Large intestine (tissue), 3 donors: ENCODE data around the gene PKD2L2. TPM values are rescaled to one million over a fixed set of nuclear protein-coding genes. Genes with fewer than 3 reads are reported as not detected.
A peak's percentile ranks its signal among the peaks of the same experiment; 100 is the strongest.
"Not testable (repeated sequence)": the region's sequence is repeated elsewhere in the genome, so short reads cannot be mapped to it uniquely, and the experiment has no call there.

Experiments used
- DNase-seq, 2 donors: peaks; one replicate each; pipeline versions ENCODE4 v3.0.0 to v3.0.0-alpha.2; 2013
- H3K27ac ChIP-seq: one replicate; pipeline ENCODE4 v1.5.1; 2013; ENCODE audit warnings: low read length
- H3K27me3 ChIP-seq: 2 replicates; pipeline ENCODE4 v1.6.1; 2013; ENCODE audit warnings: low read length; ENCODE audit not compliant: control insufficient read depth, insufficient read depth
- H3K36me3 ChIP-seq: 2 replicates; pipeline ENCODE4 v1.6.1; 2013; ENCODE audit warnings: low read length; ENCODE audit not compliant: control insufficient read depth, insufficient read depth
- H3K4me1 ChIP-seq: one replicate; pipeline ENCODE4 v1.6.1; 2013; ENCODE audit warnings: low read length; ENCODE audit not compliant: control insufficient read depth, insufficient read depth
- H3K4me3 ChIP-seq: one replicate; pipeline ENCODE4 v1.5.1; 2013; ENCODE audit warnings: low read length
- H3K9me3 ChIP-seq: one replicate; pipeline ENCODE4 v1.6.1; 2013; ENCODE audit warnings: mild to moderate bottlenecking, low read depth, low read length, moderate library complexity; ENCODE audit not compliant: control insufficient read depth
- WGBS: methylation state at CpG from one replicate; pipeline ENCODE4 v1.1.5; 2013; ENCODE audit warnings: low lambda C conversion rate; ENCODE audit not compliant: insufficient coverage; 5-methylcytosine and 5-hydroxymethylcytosine counted together
- polyA plus RNA-seq: library from polyadenylated mRNA; unstranded; fragments of 120-200 nt; gene quantifications from one replicate; pipeline ENCODE4 v1.2.1, GENCODE V29; 2013

Gene PKD2L2
- polyA plus RNA-seq, 1 donor: 0.15 TPM

GRCh38 chr5:137945825-137946224 is 56.6 kb downstream of the PKD2L2 start:
- no peak for DNase-seq
- Histone ChIP-seq H3K4me3 (no peak overlapping the region), H3K27me3 (no peaks in the 10 kb centered on the region), H3K4me1 (no peaks in the 10 kb centered on the region), H3K9me3 (no peaks in the 10 kb centered on the region), H3K36me3 (peaks cover 82% of the 10 kb centered on the region), H3K27ac (no peak overlapping the region)
- WGBS: 100% methylated on average over 1 of the region's 1 CpG

- Histone ChIP-seq H3K27me3 (no peaks in the 10 kb centered on the region), H3K27ac (no peak overlapping the region), H3K36me3 (peaks cover 44% of the 10 kb centered on the region), H3K4me3 (no peak overlapping the region), H3K4me1 (no peaks in the 10 kb centered on the region), H3K9me3 (no peaks in the 10 kb centered on the region)
- no CpG with 5 or more reads among the region's 9 CpGs for WGBS
- peak; percentile 6 to 25 for DNase-seq
Measured at GRCh38 chr5:137954131-137954879, 65.0 kb downstream of the PKD2L2 start.

GRCh38 chr5:137957948-137958347 is 68.7 kb downstream of the PKD2L2 start:
- no peak overlapping the region for H3K27ac ChIP-seq
- no peaks in the 10 kb centered on the region for H3K4me1 ChIP-seq
- H3K4me3 ChIP-seq: no peak overlapping the region
- H3K27me3 ChIP-seq: no peaks in the 10 kb centered on the region
- no peak for DNase-seq
- peaks cover 26% of the 10 kb centered on the region for H3K36me3 ChIP-seq
- H3K9me3 ChIP-seq: no peaks in the 10 kb centered on the region
- WGBS: no CpG with 5 or more reads among the region's 1 CpG

GRCh38 chr5:137959488-137959887 is 70.2 kb downstream of the PKD2L2 start:
- no peak overlapping the region for H3K27ac ChIP-seq
- no peaks in the 10 kb centered on the region for H3K27me3 ChIP-seq
- no peak overlapping the region for H3K4me3 ChIP-seq
- peaks cover 23% of the 10 kb centered on the region for H3K36me3 ChIP-seq
- 90% methylated on average over 3 of the region's 4 CpGs for whole genome bisulfite sequencing
- H3K4me1 ChIP-seq: no peaks in the 10 kb centered on the region
- H3K9me3 ChIP-seq: no peaks in the 10 kb centered on the region
- DNase-seq: no peak

GRCh38 chr5:137960141-137960540 is 70.9 kb downstream of the PKD2L2 start:
- no peak overlapping the region for H3K4me3 ChIP-seq
- no peaks in the 10 kb centered on the region for H3K27me3 ChIP-seq
- WGBS: 100% methylated on average over 1 of the region's 2 CpGs
- no peaks in the 10 kb centered on the region for H3K9me3 ChIP-seq
- H3K27ac ChIP-seq: no peak overlapping the region
- no peak for DNase-seq
- H3K4me1 ChIP-seq: no peaks in the 10 kb centered on the region
- peaks cover 23% of the 10 kb centered on the region for H3K36me3 ChIP-seq

- H3K27me3 ChIP-seq: no peaks in the 10 kb centered on the region
- H3K36me3 ChIP-seq: peaks cover 23% of the 10 kb centered on the region
- WGBS: 100% methylated on average over 1 of the region's 3 CpGs
- no peaks in the 10 kb centered on the region for H3K9me3 ChIP-seq
- H3K4me1 ChIP-seq: no peaks in the 10 kb centered on the region
- no peak for DNase-seq
- no peak overlapping the region for H3K4me3 ChIP-seq
- no peak overlapping the region for H3K27ac ChIP-seq
Measured at GRCh38 chr5:137960819-137961218, 71.6 kb downstream of the PKD2L2 start.

GRCh38 chr5:137970384-137970783 is 81.1 kb downstream of the PKD2L2 start:
- H3K4me1 ChIP-seq, H3K4me3 ChIP-seq, H3K27me3 ChIP-seq, H3K36me3 ChIP-seq, DNase-seq, H3K27ac ChIP-seq, H3K9me3 ChIP-seq: not testable (repeated sequence)
- WGBS: no CpG with 5 or more reads among the region's 4 CpGs

GRCh38 chr5:137975208-137975607 is 86.0 kb downstream of the PKD2L2 start:
- WGBS: 100% methylated on average over 2 of the region's 3 CpGs
- Histone ChIP-seq H3K27me3 (no peaks in the 10 kb centered on the region), H3K9me3 (no peaks in the 10 kb centered on the region), H3K36me3 (peaks cover 15% of the 10 kb centered on the region), H3K4me1 (no peaks in the 10 kb centered on the region), H3K4me3 (no peak overlapping the region), H3K27ac (no peak overlapping the region)
- DNase-seq: no peak

- no peaks in the 10 kb centered on the region for H3K4me1 ChIP-seq
- WGBS: 80% methylated on average over 2 of the region's 5 CpGs
- H3K36me3 ChIP-seq: peaks cover 4% of the 10 kb centered on the region
- no peak overlapping the region for H3K4me3 ChIP-seq
- no peak for DNase-seq
- no peak overlapping the region for H3K27ac ChIP-seq
- H3K9me3 ChIP-seq: no peaks in the 10 kb centered on the region
- no peaks in the 10 kb centered on the region for H3K27me3 ChIP-seq
Measured at GRCh38 chr5:137989419-137989818, 100.2 kb downstream of the PKD2L2 start.
